ENCODE measurements around the gene ADCY10. TPM values are rescaled to one million over a fixed set of nuclear protein-coding genes. Genes with fewer than 3 reads are reported as not detected.

ADCY10 gene
- total RNA-seq, 2 experiments from 2014 or later, result 0.05 to 0.13 TPM

DNA sequence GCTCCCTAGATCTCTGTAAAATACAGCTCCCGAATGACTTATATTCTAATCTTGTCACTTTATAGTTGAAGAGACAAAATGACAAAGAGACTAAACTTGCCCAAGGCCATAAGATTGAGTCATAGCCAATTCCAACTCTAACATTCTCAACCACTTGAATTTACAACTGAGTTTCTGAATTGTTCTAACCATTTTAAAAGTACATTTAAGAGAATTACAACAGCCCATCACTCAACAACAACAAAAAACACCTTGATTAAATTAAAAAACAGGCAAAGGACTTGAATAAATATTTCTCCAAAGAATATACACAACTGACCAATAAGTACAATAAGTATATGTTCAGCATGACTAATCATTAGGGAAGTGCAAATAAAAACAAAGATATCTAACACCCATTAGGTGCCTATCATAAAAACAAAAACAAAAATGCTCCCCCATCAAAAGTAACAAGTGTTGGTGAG is 8.7 kb upstream of the ADCY10 start:
- no peaks in the 10 kb centered on the region for H3K9me3 Mint-ChIP-seq
- POLR2A ChIA-PET, result no interaction called here

DNA sequence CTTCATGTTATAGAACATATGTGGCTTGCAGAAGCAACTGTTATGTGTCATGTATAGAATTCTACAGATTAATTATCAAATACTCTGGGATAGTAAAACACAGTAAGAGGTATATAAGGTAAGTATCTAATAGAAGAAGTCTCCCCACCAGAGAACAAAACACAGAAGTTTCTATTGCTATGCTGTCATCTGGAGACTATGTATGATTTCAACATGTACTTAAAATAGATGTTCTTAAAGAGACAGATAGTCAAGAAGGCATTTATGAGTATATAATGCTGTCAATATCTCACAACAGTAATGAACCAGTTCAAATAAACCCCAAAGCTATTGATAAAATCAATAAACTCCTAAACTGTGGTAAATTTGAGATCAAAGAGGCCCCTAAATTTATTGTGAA is 8.1 kb upstream of the ADCY10 start:
- Mint-ChIP-seq H3K27me3 (no peaks in the 10 kb centered on the region), H3K4me3 (no peak overlapping the region), H3K4me1 (no peaks in the 10 kb centered on the region), H3K36me3 (ENCODE audit: low read depth) (peaks cover 15% of the 10 kb centered on the region), H3K27ac (no peak overlapping the region), H3K9me3 (no peaks in the 10 kb centered on the region)
- no peak for DNase-seq
- ChIA-PET CTCF (interaction anchor here (1.1 kb wide), 1 partner anchor 160 kb away, joined by 4 read pairs; no protein-coding TSS in a partner anchor), POLR2A (interaction anchor here (1.9 kb wide), 1 partner anchor 14 kb away, joined by 9 read pairs; no protein-coding TSS in a partner anchor)

More for the DNA sequence above, 8.7 kb upstream of the ADCY10 start:
- CTCF ChIA-PET, result interaction anchor here (1.1 kb wide), 1 partner anchor 160 kb away, joined by 4 read pairs; no protein-coding TSS in a partner anchor
- Mint-ChIP-seq H3K4me1 (no peaks in the 10 kb centered on the region), H3K36me3 (ENCODE audit: low read depth) (peaks cover 10% of the 10 kb centered on the region), H3K27ac (no peak overlapping the region), H3K27me3 (no peaks in the 10 kb centered on the region), H3K4me3 (no peak overlapping the region)
- DNase-seq, result no peak

DNA sequence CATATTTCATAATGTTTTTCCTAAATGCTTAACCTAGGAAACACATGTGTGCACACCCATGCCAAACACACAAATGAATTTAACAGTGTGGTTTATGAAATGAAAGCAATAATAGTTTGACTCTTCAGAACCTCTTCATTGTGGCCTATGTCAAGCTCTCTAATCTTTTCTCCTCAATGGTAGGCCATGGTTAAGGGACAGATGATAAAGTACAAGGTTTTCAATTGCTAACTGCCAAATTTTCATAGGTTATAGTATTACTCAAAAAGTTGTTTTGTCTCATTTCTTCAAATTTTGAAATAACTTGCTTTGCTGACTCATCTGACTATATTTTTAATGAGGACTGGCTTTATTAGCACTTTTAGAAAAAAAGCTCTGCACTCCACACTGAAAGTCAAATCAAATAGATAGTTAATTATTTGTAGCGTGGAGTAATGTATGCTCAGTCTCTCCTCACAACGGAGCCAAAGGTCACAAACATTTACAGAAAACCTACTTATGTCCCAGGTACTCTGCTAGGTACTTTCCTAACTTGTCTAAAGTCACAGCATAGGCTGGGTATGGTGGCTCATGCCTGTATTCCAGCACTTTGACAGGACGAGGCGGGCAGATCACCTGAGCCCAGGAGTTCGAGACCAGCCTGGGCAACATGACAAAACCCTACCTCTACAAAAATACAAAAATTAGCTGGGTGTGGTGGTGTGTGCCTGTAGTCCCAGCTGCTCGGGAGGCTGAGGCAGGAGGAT is 3.0 kb upstream of the ADCY10 start:
- Mint-ChIP-seq H3K36me3 (ENCODE audit: low read depth) (peaks cover 13% of the 10 kb centered on the region), H3K4me3 (no peak overlapping the region), H3K27ac (no peak overlapping the region), H3K27me3 (no peaks in the 10 kb centered on the region), H3K4me1 (no peaks in the 10 kb centered on the region), H3K9me3 (no peaks in the 10 kb centered on the region)
- ChIA-PET CTCF (no interaction called here), POLR2A (interaction anchor here (1.4 kb wide), 1 partner anchor 19 kb away, joined by 8 read pairs; the partner anchor contains the start of gene DCAF6)
- no peak for DNase-seq

DNA sequence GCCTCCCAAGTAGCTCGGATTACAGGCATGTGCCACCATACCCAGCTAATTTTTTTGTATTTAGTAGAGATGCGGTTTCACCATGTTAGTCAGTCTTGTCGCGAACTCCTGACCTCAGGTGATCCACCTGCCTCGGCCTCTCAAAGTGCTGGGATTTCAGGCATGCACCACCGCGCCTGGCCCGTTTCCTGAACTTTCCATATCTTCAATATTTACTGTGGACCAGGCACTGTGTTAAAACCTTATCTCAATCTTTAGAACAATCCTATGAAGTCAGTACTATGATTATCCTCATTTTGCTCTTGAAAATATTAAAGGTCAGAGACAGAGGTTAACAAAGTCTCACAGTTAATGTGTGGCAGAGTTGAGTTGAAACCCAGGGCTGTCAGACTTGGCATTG is 1.6 kb upstream of the ADCY10 start:
- ChIA-PET CTCF (no interaction called here), POLR2A (interaction anchor here (2.9 kb wide), 1 partner anchor 20 kb away, joined by 11 read pairs; the partner anchor contains the start of gene DCAF6)
- Mint-ChIP-seq H3K36me3 (ENCODE audit: low read depth) (peaks cover 13% of the 10 kb centered on the region), H3K27ac (no peak overlapping the region), H3K4me3 (no peak overlapping the region), H3K27me3 (no peaks in the 10 kb centered on the region), H3K4me1 (no peaks in the 10 kb centered on the region), H3K9me3 (peaks cover 4% of the 10 kb centered on the region)
- no peak for DNase-seq

DNA sequence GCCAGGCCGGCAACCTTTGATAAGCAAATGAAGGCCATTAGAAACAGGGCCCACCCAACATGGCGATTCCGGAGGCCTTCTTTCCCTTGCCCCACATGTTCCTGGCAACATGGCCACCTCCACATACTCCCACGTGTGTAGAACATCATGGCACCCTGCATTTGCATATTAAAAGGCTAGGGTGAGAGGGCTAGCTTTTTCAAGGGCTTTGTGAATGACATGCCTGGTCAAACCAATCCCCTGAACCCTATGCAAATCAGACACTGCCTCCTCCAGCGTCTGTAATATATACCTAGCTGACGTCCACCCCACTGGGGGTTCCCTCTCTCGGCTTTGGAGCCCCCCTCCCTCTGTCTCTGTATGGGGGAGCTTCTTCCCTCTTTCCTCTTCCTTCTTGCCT is 1.6 kb downstream of the ADCY10 start:
- DNase-seq, result no peak
- no peaks in the 10 kb centered on the region for H3K4me1 Mint-ChIP-seq
- CTCF ChIA-PET, result no interaction called here
- POLR2A ChIA-PET, result no interaction called here
- H3K9me3 Mint-ChIP-seq, result peaks cover 14% of the 10 kb centered on the region
- H3K4me3 Mint-ChIP-seq, result no peak overlapping the region
- H3K27me3 Mint-ChIP-seq, result peaks cover 7% of the 10 kb centered on the region
- H3K27ac Mint-ChIP-seq, result no peak overlapping the region
- H3K36me3 Mint-ChIP-seq (ENCODE audit: low read depth), result peaks cover 12% of the 10 kb centered on the region

DNA sequence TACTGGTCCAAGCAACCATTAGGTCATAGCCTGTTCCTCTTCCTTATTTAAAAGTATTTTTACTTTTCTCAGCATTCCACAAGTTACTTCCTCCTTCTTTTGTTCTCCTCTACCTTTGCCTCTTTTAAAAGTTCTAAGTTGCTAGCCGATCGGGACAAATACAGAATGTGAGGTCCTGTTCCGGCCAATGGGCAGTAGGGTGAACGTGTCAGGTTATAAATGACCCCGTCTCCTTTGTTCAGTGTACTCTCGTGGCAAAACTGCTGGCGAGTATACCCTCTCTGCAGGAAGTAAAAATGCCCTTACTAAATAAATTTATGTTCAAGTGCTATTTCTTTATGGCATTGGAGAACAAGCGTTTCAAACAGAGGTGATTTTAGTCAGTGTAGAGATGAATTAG is 2.5 kb downstream of the ADCY10 start:
- peaks cover 5% of the 10 kb centered on the region for H3K36me3 Mint-ChIP-seq (ENCODE audit: low read depth)
- ChIA-PET CTCF (no interaction called here), POLR2A (no interaction called here)
- no peak for DNase-seq
- no peak overlapping the region for H3K27ac Mint-ChIP-seq
- no peaks in the 10 kb centered on the region for H3K4me1 Mint-ChIP-seq
- H3K27me3 Mint-ChIP-seq, result peaks cover 7% of the 10 kb centered on the region
- H3K4me3 Mint-ChIP-seq, result no peak overlapping the region
- peaks cover 14% of the 10 kb centered on the region for H3K9me3 Mint-ChIP-seq

DNA sequence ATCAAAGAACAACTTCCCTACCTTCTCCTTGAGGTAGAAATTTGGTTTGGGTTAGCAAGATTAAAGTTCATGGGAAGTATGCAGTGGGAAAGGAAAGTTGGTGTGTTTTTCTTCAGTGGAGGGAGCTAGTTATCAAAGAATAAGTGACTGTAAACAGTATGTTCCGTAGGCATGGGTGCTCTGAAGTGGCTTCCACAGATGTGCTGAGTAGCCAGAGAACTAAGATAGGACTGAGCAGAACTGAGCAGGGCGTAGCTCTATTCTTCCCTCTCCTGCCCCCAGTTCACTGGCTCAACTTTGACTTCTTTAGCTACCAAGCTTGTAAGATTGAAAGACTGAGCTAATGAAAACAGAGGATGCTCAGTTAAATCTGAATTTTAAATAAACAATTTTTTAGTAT is 3.4 kb downstream of the ADCY10 start:
- CTCF ChIA-PET, result interaction anchor here (0.8 kb wide), 1 partner anchor 172 kb away, joined by 3 read pairs; no protein-coding TSS in a partner anchor
- Mint-ChIP-seq H3K36me3 (ENCODE audit: low read depth) (peaks cover 5% of the 10 kb centered on the region), H3K4me1 (no peaks in the 10 kb centered on the region), H3K4me3 (no peak overlapping the region), H3K27ac (no peak overlapping the region), H3K27me3 (peaks cover 7% of the 10 kb centered on the region), H3K9me3 (peaks cover 14% of the 10 kb centered on the region)
- DNase-seq, result no peak
- POLR2A ChIA-PET, result no interaction called here

DNA sequence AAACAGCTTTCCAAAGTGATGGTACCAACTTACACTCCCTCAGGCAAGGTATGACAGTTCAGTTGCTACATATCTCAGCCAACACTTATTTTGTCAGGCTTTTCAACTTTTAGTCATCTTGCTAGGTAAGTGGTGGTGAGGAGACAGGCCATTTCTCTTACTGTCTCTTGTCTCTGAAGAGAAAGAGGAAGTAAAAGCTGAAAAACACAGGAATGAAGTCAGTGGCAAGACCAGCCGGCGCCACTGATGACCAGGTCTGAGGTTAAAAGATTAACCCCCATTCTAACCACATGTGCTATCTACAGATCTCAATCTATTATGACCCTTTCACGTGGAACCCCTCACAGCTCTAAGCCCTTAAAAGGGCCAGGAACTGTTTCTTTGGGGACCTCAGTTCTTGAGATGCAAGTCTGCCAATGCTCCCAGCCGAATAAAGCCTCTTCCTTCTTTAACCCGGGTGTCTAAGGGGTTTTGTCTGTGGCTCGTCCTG is 4.2 kb downstream of the ADCY10 start:
- ChIA-PET POLR2A (interaction anchor here (0.9 kb wide), 1 partner anchor 27 kb away, joined by 3 read pairs; the partner anchor contains the start of gene MPC2), CTCF (interaction anchor here (1.2 kb wide), 1 partner anchor 173 kb away, joined by 4 read pairs; no protein-coding TSS in a partner anchor)
- H3K27ac Mint-ChIP-seq, result no peak overlapping the region
- peaks cover 5% of the 10 kb centered on the region for H3K36me3 Mint-ChIP-seq (ENCODE audit: low read depth)
- H3K27me3 Mint-ChIP-seq, result peaks cover 7% of the 10 kb centered on the region
- no peak overlapping the region for H3K4me3 Mint-ChIP-seq
- DNase-seq, result no peak
- H3K4me1 Mint-ChIP-seq, result no peaks in the 10 kb centered on the region
- H3K9me3 Mint-ChIP-seq, result peaks cover 14% of the 10 kb centered on the region

DNA sequence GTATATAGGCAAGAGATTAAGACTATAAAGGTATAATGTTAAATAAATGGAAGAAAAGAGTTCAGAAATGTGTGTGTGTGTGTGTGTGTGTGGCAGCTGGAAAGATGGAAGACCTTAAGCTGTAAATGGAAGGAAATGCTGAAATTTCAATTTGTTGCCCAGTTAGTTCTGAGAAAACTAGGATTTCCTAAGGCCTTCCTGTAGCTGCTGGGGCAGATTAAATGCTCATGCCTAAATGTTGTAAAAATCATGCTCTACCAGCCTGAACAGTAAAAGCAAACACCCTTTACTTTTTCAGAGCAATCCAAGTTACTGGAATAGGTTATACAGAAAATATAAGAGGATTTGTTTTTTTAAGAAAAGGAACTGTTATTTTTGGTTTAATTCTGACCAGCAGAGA is 8.3 kb downstream of the ADCY10 start:
- DNase-seq, result no peak
- ChIA-PET POLR2A (no interaction called here), CTCF (interaction anchor here (1.2 kb wide), 1 partner anchor 176 kb away, joined by 3 read pairs; no protein-coding TSS in a partner anchor)
- no peak overlapping the region for H3K4me3 Mint-ChIP-seq
- H3K36me3 Mint-ChIP-seq (ENCODE audit: low read depth), result peaks cover 5% of the 10 kb centered on the region
- peaks cover 7% of the 10 kb centered on the region for H3K27me3 Mint-ChIP-seq
- peaks cover 9% of the 10 kb centered on the region for H3K9me3 Mint-ChIP-seq
- no peak overlapping the region for H3K27ac Mint-ChIP-seq
- H3K4me1 Mint-ChIP-seq, result no peaks in the 10 kb centered on the region

DNA sequence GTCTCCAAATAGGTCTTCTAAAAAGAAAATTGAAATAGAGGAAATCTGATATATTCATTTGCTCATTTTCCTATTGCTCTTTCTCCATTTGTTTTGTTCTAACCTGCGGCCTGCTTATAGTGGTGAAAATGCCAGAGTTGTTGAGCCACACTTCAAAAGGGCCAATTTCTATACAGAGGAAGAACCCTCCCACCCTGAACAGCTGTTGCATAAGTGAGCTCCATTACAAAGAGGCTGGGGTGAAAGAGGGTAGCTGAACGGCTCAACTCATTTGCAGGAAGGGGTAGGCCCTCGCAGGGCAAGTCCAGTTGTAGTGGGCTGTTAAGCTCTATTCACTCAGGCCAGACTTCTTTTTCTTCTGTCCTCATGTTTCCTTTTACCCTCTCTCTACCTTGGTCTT is 8.8 kb downstream of the ADCY10 start:
- H3K27ac Mint-ChIP-seq, result no peak overlapping the region
- ChIA-PET POLR2A (no interaction called here), CTCF (interaction anchor here (1.2 kb wide), 1 partner anchor 177 kb away, joined by 3 read pairs; no protein-coding TSS in a partner anchor)
- no peaks in the 10 kb centered on the region for H3K4me1 Mint-ChIP-seq
- peaks cover 4% of the 10 kb centered on the region for H3K27me3 Mint-ChIP-seq
- H3K9me3 Mint-ChIP-seq, result peaks cover 7% of the 10 kb centered on the region
- peaks cover 3% of the 10 kb centered on the region for H3K36me3 Mint-ChIP-seq (ENCODE audit: low read depth)
- H3K4me3 Mint-ChIP-seq, result no peak overlapping the region
- DNase-seq, result no peak

DNA sequence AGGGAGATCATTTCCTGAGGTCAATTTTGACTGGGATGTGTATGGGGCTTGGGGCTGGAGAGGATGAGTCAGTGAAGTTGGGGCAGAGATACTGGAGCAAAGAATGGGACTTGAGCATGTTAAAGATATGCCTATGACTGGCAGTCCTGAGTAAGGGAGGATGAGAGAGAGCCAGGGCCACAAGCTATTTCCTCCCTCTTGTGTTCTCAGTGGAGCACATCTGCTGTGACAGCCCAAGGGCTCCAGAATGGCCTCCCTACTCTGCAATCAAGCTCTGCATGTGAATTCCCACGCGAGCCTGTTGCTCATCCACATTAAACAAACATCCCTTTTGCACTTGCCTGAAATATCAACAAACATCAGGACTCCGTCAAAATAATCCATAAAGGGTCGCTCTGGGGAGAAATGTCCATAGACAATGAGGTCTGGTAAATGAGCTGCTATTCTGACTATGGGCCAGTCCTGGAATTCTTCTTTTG is 9.2 kb downstream of the ADCY10 start:
- Mint-ChIP-seq H3K36me3 (ENCODE audit: low read depth) (no peaks in the 10 kb centered on the region), H3K4me3 (no peak overlapping the region), H3K9me3 (peaks cover 3% of the 10 kb centered on the region), H3K27ac (no peak overlapping the region), H3K27me3 (no peaks in the 10 kb centered on the region), H3K4me1 (no peaks in the 10 kb centered on the region)
- no peak for DNase-seq
- ChIA-PET CTCF (interaction anchor here (1.2 kb wide), 1 partner anchor 177 kb away, joined by 3 read pairs; no protein-coding TSS in a partner anchor), POLR2A (no interaction called here)

DNA sequence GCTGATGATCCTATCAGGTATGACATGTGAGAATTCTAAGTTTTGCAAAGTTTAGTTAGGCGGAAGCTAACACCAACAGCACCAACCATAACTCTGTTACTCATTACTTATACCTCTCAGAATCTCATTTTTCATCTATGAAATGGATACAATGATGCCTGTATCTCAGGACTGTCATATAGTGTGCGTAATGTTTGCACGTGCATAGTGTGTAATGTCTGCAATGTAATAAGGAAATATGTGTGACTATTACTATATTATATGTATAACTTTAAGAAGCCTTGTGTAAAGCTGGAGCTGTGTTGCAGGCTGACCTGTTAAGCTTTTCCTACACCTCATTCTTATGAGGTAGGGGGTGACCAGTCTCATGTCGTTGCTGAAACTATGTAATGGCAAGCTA is 13.0 kb downstream of the ADCY10 start:
- DNase-seq, result no peak
- Mint-ChIP-seq H3K9me3 (no peaks in the 10 kb centered on the region), H3K4me3 (no peak overlapping the region), H3K27ac (no peak overlapping the region), H3K4me1 (no peaks in the 10 kb centered on the region), H3K36me3 (ENCODE audit: low read depth) (no peaks in the 10 kb centered on the region), H3K27me3 (no peaks in the 10 kb centered on the region)
- POLR2A ChIA-PET, result no interaction called here
- CTCF ChIA-PET, result no interaction called here

DNA sequence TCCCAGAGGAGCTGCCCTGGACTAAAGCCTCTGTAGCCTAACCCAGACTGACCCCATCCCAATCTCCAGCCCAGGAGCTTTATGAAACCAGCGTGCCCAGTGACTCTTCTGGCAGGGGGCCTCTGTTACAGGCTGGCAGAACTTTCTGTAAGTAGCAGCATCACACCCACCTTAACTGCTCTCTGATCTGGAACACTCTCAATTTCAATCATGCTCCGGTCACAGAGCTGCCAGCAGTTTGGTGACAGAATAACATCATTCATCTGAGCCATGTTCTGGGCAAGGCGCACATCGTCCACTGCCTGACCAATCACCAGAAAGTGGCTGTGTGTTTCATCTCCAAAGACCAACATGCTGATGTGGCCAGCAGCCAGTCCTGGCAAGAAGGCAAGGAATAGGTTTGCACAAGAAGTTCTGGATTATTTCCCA is 14.7 kb downstream of the ADCY10 start:
- Mint-ChIP-seq H3K36me3 (ENCODE audit: low read depth) (no peaks in the 10 kb centered on the region), H3K4me1 (no peaks in the 10 kb centered on the region), H3K9me3 (no peaks in the 10 kb centered on the region), H3K27me3 (peaks cover 2% of the 10 kb centered on the region), H3K27ac (no peak overlapping the region), H3K4me3 (no peak overlapping the region)
- no peak for DNase-seq
- ChIA-PET CTCF (interaction anchor here (1.0 kb wide), 1 partner anchor 11 kb away, joined by 3 read pairs; no protein-coding TSS in a partner anchor), POLR2A (interaction anchor here (0.5 to 1.2 kb wide), 2 partner anchors 36 to 73 kb away, joined by 3 to 4 read pairs; no protein-coding TSS in a partner anchor)

All from activated CD4-positive, alpha-beta memory T cell treated with anti-CD3 and anti-CD28 coated beads, Interleukin-2, amount 10 ng/mL, durations not matched to agents 7 days and 5 days (primary cell).